ENCODE data around the gene GPSM1.
"Not testable (repeated sequence)": the region's sequence is repeated elsewhere in the genome, so short reads cannot be mapped to it uniquely, and the experiment has no call there.

GPSM1 gene

GRCh38 chr9:136306211-136307208 lies 20.8 kb upstream of the GPSM1 start:
- DNase-seq, result no peak

DNA sequence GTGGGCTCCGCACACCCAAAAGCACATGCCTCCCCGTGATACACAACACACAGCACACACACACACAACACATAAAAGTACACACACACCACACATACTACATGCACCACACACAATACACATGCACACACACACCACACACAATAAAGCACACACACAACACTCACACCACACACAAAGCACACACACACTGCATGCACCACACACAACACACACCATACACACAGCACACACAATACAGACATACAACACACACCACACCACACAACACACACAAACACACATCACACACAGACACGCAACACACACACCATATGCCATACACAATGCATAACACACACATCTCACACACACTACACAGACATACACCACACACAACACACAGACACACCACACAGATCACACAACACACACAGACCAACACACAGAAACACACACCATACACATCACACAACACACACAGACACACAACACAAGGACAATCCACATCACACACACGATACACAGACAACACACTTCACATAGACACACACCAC lies 20.1 kb upstream of the GPSM1 start:
- no peak for DNase-seq

DNA sequence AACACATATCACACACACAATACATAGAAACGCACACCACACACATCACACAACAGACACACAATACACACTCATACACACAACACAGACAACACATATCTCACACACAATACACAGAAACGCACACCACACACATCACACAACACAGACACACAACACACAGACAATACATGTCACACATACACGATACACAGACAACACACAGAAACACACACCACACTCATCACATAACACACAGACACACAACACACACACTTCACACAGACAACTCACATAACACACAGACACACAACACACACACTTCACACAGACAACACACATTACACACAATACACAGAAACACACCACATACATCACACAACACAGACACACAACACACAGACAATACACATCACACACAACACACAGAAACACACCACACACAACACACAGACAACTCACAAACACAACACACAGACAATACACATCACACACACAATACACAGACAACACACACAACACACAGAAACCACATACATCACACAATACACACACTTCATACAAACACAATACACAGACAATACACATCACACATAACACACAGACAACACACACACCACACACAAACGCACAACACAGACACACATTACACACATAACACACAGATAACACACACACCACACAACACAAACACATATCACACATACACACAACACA lies 19.2 kb upstream of the GPSM1 start:
- DNase-seq, result no peak

DNA sequence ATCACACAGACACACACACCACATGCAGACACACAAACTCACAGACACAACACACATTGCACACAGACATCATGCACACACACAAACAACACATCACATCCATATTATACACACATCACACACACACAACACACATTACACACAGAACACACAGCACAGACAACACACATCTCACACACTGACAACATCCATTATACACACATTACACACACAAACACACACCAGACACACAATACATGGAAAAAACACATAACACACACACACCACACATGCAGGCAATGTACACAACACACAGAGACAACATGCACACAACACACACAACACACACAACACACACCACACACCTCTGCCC lies 18.7 kb upstream of the GPSM1 start:
- DNase-seq, result no peak

DNA sequence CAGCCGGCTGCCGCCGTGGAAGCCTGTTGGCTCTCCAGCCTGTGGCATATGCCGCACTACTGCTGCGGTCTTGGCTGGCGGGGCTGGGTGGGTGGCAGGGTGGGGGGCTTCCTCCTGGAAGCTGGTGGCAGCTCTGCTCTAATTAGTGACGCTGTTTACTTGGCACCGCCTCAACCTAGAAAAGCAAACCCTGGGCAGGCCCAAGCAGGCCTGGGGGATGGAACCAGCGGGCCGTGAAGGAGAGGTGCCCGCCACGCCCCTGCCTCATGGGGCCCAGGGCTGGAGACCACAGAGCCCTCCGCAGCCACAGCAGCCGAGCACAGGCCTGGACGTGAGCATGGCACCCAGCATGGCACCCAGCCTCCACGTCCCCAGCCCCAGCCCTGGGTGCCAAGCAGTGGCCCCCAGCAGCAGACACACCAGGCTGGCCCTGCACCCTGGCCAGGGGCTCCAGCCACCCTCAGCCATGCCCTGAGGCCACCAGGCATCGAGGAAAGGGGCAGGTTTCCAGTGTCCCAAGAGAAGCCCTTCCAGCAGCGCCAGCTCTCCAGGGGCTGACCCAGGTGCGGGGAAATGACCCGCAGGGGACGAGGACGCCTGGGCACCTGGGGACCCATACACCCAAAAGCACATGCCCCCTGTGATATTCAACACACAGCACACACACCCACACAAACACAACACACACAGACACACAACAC lies 18.1 kb upstream of the GPSM1 start:
- no peak for DNase-seq

GRCh38 chr9:136309806-136310220 lies 17.5 kb upstream of the GPSM1 start:
- no peak for DNase-seq

- no peak for DNase-seq
These were observed 16.9 kb upstream of the GPSM1 start for GRCh38 chr9:136310273-136311030.

DNA sequence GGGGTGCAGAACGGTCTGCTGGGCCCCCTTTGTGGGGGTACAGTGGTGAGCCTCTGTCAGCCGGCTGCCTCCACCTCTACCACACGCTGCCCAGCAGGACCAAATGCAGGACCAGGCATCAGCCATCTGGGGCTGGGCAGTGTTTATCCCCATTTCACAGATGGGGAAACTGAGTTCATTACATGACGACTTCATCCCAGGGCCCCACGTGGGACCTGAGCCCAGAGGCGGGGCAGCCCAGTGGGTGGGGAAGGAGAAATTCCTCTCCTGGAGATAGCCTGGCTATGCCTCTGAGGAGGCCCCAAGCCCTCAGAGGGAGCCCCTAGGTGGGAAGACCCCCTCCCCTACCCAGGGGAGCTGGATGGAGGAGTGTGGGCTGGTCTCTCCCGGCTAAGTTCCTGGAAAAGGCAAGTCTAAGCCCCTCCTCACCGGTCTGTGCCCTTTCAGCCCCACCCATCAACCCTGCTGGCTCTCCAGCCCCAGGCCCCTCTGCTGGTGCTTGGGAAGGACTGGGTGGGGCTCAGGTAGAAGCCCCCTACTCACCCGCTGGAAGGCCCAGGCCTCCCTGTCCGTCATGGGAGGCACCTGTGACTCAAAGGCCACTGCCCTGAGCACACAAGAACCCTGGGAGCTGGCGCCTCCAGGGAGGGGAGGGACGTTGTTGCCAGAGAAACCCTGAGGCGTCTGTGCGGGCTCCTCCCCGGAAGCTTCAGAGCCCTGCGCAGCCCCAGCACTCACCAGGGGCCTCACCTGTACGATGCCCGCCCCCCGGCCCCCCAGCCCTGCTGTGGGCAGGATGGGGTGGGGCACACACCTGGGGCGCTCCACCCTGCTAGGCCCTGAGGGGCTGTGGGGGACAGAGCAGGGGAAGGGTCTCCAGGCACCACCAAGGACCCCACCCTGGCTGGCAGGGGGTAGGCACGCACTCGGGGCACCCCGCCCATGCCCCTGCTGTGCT lies 16.0 kb upstream of the GPSM1 start:
- DNase-seq, result no peak

DNA sequence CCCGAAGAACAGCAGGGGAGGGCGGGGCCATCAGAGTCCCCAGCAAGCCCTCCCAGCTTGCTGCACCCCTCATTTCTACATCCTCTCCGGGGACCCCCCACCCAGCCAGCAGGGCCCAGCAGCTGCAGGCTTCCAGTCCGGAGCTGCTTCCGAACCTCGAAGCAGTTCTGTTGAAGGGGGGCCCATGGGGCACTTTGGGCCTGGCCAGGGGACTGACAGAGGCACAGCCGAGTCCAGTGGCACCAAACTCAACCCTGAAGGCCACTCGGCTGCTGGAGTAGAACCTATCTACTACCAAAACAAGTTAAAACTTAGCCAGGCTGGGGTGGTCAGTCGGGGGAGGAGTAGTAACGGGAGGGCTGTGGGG lies 15.3 kb upstream of the GPSM1 start:
- no peak for DNase-seq

- DNase-seq, result peak; percentile 51
These were observed 14.9 kb upstream of the GPSM1 start for GRCh38 chr9:136312436-136312835.

DNA sequence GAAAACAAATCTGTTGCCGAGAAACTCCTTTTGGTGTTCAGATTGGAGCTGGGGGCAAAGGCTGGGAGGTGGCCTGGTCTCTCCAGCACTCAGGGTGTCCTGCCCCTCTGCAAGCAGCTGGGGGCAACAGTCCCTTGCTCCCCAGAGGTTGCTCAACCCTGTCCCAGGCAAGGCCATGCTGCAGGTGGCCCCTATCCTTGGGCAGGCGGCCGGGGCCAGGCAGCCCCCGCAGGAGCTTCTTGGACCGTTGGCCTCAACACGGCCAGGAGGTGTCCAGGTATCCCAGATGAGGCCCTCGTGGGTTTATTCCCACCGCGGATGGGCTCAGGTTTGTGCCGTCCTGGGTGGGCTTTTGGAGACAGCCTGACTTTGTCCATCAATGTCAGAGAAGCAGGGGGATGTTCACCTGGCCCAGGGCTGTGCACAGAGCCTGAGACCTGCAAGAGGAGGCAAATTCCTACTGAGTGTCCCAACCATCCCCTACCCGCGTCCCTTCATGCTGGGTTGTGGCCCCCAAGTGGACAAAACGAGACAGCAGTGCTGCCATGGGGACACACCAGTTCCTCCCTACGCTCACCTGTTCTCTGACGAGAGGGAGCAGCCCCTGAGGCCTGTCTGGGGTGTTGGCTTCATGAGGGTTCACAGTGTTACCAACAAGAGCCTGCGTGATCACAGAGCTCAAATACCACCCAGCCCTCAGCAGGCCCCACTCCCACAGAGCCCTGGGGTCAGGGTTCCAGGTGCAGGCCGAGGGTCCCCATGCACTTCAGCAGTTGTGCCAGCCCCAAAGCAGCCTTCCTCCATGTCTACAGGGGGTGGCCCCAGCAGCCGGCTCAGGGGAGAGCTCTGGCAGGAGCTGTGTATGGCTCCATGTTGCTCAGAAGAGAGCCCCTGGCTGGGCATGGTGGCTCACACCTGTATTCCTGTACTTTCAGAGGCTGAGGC lies 14.0 kb upstream of the GPSM1 start:
- no peak for DNase-seq

DNA sequence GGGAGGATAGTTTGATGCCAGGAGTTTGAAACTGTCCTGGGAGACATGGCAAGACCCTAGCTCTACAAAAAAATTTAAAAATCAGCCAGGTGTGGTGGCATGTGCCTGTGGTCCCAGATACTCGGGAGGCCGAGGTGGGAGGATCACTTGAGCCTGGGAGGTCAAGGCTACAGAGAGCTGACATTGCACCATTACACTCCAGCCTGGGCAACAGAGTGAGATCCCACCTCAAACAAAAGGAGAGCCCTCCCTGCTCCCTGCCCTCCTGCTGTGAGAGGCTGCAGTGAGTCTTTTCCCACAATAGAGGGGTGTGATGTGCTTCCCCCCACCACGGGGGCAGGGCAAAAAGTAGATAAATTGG lies 13.3 kb upstream of the GPSM1 start:
- DNase-seq, result no peak

DNA sequence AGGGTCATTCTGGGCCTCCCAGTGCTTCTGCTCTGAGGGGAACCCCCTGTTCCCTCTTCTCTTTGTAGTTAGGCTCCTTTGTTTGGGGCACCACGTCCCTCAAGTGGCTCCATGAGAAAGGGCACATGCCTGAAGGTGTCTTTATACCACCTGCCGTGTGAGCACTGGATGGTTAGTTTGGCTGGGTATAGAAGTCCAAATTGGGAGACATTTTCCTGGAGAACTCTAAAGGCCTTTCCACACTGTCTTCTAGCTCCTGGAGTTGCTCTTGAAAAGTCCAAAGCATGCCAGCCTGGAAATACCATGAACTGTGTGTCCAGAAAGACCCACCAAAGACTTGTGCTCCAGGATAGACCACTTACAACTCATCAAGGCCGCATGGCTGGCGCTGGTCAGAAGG lies 12.4 kb upstream of the GPSM1 start:
- DNase-seq, result no peak

DNA sequence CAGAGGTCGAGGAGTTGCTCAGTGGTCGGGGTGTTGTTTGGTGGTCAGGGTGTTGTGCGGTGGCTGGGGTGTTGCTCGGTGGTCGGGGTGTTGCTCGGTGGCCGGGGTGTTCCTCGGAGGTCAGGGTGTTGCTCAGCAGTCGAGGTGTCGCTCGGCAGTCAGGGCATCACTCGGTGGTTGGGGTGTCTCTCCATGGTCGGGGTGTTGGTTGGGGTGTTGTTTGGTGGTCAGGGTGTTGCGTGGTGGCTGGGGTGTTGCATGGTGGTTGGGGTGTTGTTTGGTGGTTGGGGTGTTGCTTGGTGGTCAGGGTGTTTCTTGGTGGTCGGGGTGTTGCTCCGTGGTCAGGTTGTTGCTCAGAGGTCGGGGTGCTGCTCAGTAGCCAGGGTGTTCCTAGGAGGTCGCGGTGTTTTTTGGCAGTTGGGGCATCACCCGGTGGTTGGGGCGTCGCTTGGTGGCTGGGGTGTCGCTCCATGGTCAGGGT lies 11.0 kb upstream of the GPSM1 start:
- no peak for DNase-seq

- no peak for DNase-seq
These were observed 10.3 kb upstream of the GPSM1 start for GRCh38 chr9:136316896-136317676.

- DNase-seq, result no peak
These were observed 9.6 kb upstream of the GPSM1 start for GRCh38 chr9:136317695-136318094.

DNA sequence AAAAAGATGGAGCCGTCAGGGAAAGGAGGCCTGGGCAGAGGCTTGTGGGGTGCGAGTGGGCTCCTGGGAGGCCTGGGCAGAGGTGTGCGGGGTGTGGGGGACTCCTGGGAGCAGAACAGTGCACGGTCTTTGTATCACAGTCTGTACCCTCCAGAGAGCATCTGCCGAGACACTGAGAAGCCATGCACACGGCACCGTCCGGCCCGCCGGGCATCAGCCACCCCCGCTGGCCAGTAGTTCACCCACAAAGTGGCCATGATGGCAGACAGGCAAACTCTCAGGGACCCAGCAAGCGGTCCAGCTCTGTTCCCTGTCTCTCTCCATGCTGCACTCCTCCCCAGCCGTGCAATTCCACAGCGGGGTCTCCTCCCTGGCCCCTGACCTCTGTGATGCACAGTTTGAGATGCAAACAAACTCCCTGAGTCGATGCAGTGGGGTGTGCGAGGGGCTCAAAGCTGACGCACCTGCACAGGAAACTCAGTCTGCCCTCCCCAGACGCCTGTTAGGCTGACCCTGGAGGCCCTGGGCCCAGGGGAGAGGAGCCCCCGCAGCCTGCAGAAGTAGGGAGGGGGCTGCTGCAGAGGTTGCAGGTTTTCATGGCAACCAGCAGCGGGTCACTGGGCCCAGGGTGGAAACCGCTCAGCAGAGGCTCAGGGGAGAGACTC lies 9.1 kb upstream of the GPSM1 start:
- DNase-seq, result no peak

- DNase-seq, result no peak
These were observed 8.5 kb upstream of the GPSM1 start for GRCh38 chr9:136318776-136319241.

DNA sequence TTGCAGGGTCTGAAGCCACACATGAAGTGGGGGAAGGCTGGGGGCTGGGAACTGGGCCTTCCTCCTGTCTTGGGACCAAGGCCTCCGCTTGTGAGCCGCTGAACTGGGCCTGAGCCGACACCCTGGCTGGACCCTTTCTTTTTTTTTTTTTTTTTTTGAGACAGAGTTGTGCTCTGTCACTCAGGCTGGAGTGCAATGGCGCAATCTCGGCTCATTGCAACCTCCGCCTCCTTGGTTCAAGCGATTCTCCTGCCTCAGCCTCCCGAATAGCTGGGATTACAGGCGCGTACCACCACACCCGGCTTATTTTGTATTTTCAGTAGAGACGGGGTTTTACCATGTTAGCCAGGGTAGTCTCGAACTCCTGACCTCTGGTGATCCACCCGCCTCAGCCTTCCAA lies 8.1 kb upstream of the GPSM1 start:
- not testable (repeated sequence) for DNase-seq
